ENCODE results near the gene HSP90AB1.

DNA sequence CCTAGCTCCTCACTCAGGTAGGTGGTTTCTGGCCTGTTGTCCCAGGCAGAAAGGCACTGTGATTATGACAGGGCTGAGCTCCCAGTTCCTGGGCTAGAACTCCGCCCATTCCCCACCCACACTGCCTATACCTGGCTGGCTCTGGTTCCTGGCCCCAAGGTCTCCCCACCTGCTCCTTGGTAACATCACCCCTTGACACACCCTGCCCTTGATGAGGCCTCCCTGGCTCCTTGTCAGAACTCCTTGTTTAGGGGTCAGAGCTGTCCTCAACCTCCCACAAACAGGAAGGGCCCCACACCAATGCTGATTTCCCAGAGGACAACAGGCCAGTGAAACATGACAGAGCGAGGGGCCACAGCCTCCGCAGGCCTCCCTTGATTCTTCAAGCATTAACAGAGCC is 45.7 kb upstream of the HSP90AB1 start:
- TF ChIP-seq, protein P1, sequence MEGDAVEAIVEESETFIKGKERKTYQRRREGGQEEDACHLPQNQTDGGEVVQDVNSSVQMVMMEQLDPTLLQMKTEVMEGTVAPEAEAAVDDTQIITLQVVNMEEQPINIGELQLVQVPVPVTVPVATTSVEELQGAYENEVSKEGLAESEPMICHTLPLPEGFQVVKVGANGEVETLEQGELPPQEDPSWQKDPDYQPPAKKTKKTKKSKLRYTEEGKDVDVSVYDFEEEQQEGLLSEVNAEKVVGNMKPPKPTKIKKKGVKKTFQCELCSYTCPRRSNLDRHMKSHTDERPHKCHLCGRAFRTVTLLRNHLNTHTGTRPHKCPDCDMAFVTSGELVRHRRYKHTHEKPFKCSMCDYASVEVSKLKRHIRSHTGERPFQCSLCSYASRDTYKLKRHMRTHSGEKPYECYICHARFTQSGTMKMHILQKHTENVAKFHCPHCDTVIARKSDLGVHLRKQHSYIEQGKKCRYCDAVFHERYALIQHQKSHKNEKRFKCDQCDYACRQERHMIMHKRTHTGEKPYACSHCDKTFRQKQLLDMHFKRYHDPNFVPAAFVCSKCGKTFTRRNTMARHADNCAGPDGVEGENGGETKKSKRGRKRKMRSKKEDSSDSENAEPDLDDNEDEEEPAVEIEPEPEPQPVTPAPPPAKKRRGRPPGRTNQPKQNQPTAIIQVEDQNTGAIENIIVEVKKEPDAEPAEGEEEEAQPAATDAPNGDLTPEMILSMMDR (tag by site-specific recombination; IDR thresholded peaks at IDR 0.05), result no peak
- TF ChIP-seq, protein P2, sequence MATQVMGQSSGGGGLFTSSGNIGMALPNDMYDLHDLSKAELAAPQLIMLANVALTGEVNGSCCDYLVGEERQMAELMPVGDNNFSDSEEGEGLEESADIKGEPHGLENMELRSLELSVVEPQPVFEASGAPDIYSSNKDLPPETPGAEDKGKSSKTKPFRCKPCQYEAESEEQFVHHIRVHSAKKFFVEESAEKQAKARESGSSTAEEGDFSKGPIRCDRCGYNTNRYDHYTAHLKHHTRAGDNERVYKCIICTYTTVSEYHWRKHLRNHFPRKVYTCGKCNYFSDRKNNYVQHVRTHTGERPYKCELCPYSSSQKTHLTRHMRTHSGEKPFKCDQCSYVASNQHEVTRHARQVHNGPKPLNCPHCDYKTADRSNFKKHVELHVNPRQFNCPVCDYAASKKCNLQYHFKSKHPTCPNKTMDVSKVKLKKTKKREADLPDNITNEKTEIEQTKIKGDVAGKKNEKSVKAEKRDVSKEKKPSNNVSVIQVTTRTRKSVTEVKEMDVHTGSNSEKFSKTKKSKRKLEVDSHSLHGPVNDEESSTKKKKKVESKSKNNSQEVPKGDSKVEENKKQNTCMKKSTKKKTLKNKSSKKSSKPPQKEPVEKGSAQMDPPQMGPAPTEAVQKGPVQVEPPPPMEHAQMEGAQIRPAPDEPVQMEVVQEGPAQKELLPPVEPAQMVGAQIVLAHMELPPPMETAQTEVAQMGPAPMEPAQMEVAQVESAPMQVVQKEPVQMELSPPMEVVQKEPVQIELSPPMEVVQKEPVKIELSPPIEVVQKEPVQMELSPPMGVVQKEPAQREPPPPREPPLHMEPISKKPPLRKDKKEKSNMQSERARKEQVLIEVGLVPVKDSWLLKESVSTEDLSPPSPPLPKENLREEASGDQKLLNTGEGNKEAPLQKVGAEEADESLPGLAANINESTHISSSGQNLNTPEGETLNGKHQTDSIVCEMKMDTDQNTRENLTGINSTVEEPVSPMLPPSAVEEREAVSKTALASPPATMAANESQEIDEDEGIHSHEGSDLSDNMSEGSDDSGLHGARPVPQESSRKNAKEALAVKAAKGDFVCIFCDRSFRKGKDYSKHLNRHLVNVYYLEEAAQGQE (tag by site-specific recombination; IDR thresholded peaks at IDR 0.05), result no peak
- TF ChIP-seq, protein P3, sequence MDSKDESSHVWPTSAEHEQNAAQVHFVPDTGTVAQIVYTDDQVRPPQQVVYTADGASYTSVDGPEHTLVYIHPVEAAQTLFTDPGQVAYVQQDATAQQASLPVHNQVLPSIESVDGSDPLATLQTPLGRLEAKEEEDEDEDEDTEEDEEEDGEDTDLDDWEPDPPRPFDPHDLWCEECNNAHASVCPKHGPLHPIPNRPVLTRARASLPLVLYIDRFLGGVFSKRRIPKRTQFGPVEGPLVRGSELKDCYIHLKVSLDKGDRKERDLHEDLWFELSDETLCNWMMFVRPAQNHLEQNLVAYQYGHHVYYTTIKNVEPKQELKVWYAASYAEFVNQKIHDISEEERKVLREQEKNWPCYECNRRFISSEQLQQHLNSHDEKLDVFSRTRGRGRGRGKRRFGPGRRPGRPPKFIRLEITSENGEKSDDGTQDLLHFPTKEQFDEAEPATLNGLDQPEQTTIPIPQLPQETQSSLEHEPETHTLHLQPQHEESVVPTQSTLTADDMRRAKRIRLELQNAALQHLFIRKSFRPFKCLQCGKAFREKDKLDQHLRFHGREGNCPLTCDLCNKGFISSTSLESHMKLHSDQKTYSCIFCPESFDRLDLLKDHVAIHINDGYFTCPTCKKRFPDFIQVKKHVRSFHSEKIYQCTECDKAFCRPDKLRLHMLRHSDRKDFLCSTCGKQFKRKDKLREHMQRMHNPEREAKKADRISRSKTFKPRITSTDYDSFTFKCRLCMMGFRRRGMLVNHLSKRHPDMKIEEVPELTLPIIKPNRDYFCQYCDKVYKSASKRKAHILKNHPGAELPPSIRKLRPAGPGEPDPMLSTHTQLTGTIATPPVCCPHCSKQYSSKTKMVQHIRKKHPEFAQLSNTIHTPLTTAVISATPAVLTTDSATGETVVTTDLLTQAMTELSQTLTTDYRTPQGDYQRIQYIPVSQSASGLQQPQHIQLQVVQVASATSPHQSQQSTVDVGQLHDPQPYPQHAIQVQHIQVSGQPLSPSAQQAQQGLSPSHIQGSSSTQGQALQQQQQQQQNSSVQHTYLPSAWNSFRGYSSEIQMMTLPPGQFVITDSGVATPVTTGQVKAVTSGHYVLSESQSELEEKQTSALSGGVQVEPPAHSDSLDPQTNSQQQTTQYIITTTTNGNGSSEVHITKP (tag by site-specific recombination; IDR thresholded peaks at IDR 0.05), result no peak
- TF ChIP-seq ZNF596 (tag by site-specific recombination; IDR thresholded peaks at IDR 0.05) (no peak), ZNF239 (tag by site-specific recombination; IDR thresholded peaks at IDR 0.05) (no peak)
- TF ChIP-seq, protein P4, sequence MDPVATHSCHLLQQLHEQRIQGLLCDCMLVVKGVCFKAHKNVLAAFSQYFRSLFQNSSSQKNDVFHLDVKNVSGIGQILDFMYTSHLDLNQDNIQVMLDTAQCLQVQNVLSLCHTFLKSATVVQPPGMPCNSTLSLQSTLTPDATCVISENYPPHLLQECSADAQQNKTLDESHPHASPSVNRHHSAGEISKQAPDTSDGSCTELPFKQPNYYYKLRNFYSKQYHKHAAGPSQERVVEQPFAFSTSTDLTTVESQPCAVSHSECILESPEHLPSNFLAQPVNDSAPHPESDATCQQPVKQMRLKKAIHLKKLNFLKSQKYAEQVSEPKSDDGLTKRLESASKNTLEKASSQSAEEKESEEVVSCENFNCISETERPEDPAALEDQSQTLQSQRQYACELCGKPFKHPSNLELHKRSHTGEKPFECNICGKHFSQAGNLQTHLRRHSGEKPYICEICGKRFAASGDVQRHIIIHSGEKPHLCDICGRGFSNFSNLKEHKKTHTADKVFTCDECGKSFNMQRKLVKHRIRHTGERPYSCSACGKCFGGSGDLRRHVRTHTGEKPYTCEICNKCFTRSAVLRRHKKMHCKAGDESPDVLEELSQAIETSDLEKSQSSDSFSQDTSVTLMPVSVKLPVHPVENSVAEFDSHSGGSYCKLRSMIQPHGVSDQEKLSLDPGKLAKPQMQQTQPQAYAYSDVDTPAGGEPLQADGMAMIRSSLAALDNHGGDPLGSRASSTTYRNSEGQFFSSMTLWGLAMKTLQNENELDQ (tag by site-specific recombination; IDR thresholded peaks at IDR 0.05; ENCODE audit: low read depth), result no peak
- TF ChIP-seq, protein P5, sequence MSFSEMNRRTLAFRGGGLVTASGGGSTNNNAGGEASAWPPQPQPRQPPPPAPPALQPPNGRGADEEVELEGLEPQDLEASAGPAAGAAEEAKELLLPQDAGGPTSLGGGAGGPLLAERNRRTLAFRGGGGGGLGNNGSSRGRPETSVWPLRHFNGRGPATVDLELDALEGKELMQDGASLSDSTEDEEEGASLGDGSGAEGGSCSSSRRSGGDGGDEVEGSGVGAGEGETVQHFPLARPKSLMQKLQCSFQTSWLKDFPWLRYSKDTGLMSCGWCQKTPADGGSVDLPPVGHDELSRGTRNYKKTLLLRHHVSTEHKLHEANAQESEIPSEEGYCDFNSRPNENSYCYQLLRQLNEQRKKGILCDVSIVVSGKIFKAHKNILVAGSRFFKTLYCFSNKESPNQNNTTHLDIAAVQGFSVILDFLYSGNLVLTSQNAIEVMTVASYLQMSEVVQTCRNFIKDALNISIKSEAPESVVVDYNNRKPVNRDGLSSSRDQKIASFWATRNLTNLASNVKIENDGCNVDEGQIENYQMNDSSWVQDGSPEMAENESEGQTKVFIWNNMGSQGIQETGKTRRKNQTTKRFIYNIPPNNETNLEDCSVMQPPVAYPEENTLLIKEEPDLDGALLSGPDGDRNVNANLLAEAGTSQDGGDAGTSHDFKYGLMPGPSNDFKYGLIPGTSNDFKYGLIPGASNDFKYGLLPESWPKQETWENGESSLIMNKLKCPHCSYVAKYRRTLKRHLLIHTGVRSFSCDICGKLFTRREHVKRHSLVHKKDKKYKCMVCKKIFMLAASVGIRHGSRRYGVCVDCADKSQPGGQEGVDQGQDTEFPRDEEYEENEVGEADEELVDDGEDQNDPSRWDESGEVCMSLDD (tag by site-specific recombination; IDR thresholded peaks at IDR 0.05), result no peak
